AG10803 (cell line): ENCODE results near the gene CAMK4.

ENCODE experiments used
- DNase-seq: peaks from one replicate; pipeline ENCODE4 v3.0.0; 2010; ENCODE audit warnings: low read depth
- H3K4me3 ChIP-seq: 2 replicates; pipeline ENCODE4 v1.5.1; 2011; ENCODE audit warnings: mild to moderate bottlenecking, low read length, control low read depth
- CTCF ChIP-seq: conservative IDR thresholded peaks from 2 replicates; pipeline ENCODE4 v1.5.1; 2011; ENCODE audit warnings: mild to moderate bottlenecking, low read length, control low read depth, inconsistent platforms

CAMK4 gene

GRCh38 chr5:111386832-111387162, 162.6 kb downstream of the CAMK4 start:
- TF ChIP-seq CTCF, result no peak
- DNase-seq, result no peak
- H3K4me3 ChIP-seq, result no peak overlapping the region

DNA sequence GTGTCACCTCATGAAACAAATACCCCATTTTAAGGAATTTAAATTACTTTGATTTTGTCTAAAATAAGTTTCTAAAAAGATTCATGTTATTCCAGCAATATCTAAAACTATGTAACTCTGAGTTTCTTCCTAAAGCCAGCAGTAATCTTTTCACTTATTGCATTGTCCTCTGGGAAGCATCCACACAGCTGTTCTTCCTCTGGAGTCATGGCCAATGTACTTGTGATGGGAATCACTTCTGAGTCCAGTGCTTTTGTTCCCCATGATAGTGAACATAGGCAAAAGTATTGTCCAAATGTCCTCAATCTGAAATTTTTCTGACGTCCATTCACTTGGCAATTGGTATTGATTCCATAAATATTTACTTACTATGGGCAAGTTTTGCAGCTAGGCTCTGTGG, 163.2 kb downstream of the CAMK4 start:
- TF ChIP-seq CTCF, result no peak
- H3K4me3 ChIP-seq, result no peak overlapping the region
- DNase-seq, result no peak

- peak; percentile 78 for DNase-seq
Observed at GRCh38 chr5:111389390-111390082, 165.4 kb downstream of the CAMK4 start.

DNA sequence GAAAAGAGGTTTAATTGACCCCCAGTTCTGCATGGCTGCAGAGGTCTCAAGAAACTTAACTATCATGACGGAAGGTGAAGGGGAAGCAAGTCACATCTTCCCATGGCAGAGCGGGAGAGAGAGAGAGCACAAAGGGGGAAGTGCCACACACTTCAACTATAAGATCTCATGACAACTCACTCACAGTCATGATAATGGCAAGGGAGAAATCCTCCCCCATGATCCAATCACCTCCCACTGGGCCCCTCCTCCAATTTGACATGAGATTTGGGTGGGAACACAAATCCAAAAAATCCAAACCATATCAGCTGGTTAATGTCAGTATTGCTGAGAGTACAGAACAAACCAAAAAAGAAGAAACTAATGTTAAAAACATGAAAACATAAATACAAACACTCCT, 168.0 kb downstream of the CAMK4 start:
- no peak for TF ChIP-seq CTCF
- no peak overlapping the region for H3K4me3 ChIP-seq
- no peak for DNase-seq

More at GRCh38 chr5:111389390-111390082, 165.4 kb downstream of the CAMK4 start:
- no peak overlapping the region for H3K4me3 ChIP-seq
- TF ChIP-seq CTCF, result 0 out of 2 replicates have a peak, but pooled peaks have one; percentile 8

GRCh38 chr5:111394586-111394985, 170.4 kb downstream of the CAMK4 start:
- no peak for TF ChIP-seq CTCF
- DNase-seq, result peak; percentile 68
- H3K4me3 ChIP-seq, result no peak overlapping the region

- DNase-seq, result no peak
- H3K4me3 ChIP-seq, result no peak overlapping the region
- TF ChIP-seq CTCF, result no peak
Observed at GRCh38 chr5:111398013-111398412, 173.8 kb downstream of the CAMK4 start.

GRCh38 chr5:111399113-111399512, 174.9 kb downstream of the CAMK4 start:
- TF ChIP-seq CTCF, result no peak
- DNase-seq, result no peak
- no peak overlapping the region for H3K4me3 ChIP-seq
